ENCODE data around the gene ACSBG1.
"Not testable (repeated sequence)": the region's sequence is repeated elsewhere in the genome, so short reads cannot be mapped to it uniquely, and the experiment has no call there.

The ACSBG1 gene

DNA sequence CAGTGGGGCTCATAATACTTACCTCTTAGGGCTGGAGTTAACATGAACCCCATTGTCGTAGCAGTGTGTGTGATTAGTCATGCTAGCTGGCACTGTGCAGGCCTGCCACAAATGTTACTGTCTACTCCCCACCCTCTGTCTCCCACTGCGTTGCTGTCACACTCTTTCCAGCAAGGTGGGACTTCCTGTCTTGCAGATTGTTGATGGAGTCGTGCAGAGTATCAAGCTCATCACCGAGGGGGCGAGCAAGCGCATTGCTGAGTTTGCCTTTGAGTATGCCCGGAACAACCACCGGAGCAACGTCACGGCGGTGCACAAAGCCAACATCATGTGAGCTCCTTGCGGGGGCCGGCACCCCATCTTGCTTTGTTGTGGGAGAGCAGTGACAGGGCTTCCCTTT lies 72.3 kb downstream of the ACSBG1 start:
- no peak for DNase-seq

DNA sequence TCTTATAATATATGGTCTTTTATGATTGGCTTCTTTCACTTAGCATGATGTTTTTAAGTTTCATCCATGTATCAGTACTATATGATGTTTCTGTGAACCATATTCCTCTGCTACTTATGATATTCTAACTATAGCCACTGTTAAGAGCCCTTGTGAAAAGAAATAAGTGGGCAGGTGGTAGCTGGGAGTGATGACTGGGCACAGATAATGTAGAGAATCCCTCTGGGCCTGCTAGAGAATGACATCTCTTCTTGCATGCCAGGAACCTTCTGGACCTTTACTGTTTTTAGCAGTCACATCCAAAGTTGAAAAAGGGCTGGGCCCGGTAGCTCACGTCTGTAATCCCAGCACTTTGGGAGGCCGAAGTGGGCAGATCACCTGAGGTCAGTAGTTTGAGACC lies 75.0 kb downstream of the ACSBG1 start:
- no peak for DNase-seq

- no peak for DNase-seq
Observed at GRCh38 chr15:78157203-78157602, 77.2 kb downstream of the ACSBG1 start.

DNA sequence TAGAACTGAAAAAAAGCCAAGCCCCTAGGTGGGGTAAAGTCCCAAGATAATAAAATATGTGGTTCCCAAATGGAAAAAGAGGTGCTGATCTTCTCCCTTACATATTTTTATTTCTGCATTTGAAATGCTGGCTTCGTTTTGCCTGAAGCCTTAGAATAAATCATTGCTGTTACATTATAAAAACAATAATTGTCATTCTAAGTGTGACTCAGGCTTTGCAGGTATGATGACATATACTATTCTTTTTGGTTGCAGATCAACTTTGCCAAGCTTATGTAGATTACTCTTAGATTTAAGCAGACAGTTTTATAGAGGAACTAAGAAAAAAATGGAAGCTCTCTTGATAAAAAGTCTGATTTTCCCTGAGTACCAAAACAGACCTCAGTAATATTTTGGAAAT lies 77.7 kb downstream of the ACSBG1 start:
- no peak for DNase-seq

DNA sequence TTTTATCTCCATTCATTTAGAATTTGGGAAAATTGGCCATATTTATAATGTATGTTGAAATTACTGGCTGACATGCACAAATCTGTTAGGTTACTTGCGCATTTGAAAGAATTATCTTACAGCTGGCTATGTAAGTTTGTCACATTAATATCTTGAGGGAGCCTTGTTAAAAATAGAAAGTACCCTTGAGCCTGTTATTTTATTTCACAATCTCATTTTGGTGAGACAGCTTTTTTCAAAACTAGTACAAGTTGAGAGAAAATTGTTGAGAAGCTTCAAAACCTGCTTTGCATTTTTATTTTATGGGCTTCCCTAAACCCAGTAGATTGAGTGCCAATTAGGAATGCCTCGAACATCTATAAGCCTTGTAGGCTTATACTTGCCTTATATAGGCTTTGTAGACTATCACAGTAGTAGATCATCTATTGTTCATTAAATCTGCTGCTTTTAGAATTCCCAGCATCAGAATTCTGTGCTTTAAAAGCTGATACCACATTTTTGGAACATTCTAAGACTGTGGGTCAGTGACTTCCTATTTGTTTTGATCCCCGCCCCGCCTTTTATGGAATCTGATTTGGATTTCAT lies 78.9 kb downstream of the ACSBG1 start:
- no peak for DNase-seq

- no peak for DNase-seq
Observed at GRCh38 chr15:78154955-78155354, 79.4 kb downstream of the ACSBG1 start.

GRCh38 chr15:78151075-78151474 lies 83.3 kb downstream of the ACSBG1 start:
- not testable (repeated sequence) for DNase-seq

DNA sequence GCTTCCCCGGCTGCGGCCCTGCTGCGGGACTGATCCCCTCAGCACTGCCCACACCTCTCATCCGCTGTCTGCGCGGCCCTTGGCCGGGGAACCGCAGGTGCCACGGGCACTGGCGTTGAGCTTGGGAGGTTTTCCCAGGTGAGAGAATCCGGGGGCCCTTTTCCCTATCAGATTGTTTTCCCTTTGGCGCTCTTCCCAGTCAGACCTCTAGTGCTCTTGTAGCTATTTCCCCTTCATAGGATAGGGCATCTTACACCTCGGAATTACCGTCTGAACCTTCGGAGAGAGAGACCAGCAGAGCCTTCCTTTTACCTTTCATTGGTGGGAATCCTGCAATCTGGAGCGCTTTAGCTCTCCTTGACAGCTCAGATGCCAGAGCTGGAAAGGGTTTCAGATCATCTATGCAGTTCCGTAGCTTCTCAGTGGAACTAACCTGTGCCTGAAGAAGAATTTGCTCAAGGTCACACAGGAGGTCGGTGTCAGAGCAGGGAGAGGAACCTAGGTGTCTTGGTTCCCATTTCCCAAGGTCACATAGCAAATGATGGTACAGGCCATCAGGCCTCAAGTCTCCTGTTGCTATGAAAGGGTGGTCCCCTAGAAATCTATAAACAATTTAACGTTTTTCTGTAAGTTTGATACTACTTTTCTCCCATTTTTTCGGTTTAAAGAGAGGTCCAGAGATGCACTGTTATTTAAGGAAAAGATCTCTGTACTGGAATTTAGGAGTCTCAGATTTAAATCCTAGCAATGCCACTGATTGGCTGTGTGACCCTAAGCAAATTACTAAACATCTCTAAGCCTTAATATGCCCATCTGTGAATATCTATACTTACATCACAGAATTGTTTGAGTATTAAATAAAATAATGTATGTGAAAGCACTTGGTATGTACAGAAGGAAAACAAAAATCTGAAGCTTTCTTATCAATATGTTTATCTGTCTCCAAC lies 84.3 kb downstream of the ACSBG1 start:
- DNase-seq, result no peak

DNA sequence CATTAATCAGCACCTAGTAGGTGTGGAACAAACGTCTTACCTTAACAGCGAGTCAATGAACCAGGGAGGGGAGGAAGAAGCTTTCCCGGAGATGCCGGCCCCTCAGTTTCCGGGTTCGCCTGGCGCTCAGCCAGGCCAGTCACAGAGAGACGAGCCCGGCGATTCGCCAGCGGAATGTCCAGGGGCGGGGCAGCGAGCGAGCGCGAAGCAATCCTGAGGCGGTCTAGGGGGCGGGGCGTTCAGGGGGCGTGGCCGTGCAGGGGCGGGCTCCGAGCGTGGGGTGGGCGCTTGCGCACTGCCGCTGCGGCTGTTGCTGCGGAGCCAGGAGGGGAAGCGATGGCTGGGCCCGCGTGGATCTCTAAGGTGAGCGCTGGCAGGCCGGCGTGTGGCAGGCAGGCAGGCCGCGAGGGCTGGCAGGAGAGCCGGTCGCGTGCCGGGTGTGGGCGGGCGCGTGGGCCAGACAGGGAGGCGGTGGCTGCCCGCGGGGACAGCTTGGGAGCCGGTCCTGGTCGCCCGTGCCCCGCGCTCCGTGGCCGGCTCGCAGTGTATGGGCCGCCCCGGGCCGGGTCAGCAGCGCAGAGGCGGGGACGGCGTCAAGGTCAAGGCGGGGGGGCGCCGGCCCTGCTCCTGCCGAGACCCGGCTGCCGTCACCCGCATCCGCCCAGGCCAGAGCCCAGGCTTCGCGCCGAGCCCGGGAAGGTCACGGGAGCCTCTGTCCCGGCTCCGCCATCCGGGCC lies 85.1 kb downstream of the ACSBG1 start, which contains the start of gene IDH3A:
Gene IDH3A, plus strand, starts transcription at position 295 of the 737 bp plus-strand sequence. Its CDS starts 42 bp downstream, at position 337.
- DNase-seq, result peak; percentile 67

DNA sequence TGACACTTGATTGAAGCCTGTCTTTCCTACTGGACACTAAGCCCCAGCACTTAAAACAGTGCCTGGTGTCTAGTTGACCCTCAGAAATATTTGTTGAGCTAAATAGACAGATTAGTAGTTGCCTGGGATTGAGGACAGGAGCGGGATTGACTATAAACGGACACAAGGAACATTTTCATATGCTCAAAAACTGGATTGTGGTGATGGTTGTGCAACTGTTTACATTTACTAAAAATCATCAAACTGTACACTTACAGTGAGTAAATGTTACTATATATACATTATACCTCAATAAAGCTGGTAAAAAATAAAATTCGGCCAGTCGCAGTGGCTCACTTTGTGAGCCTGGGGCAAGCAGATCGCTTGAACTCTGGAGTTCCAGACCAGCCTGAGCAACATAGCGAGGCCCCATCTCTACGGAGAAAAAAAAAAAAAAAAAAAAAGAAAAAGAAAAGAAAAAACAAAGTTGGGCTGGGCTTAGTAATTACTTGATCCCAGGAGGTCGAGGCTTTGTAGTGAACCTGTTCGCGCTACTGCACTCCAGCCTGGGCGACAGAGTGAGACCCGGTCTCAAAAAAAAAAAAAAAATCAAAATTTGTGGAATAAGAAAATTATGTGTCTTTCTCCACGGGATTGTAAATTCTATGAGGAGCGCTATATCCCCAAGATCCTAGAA lies 85.8 kb downstream of the ACSBG1 start:
- DNase-seq, result no peak

- no peak for DNase-seq
Observed at GRCh38 chr15:78147566-78147965, 86.8 kb downstream of the ACSBG1 start.

DNA sequence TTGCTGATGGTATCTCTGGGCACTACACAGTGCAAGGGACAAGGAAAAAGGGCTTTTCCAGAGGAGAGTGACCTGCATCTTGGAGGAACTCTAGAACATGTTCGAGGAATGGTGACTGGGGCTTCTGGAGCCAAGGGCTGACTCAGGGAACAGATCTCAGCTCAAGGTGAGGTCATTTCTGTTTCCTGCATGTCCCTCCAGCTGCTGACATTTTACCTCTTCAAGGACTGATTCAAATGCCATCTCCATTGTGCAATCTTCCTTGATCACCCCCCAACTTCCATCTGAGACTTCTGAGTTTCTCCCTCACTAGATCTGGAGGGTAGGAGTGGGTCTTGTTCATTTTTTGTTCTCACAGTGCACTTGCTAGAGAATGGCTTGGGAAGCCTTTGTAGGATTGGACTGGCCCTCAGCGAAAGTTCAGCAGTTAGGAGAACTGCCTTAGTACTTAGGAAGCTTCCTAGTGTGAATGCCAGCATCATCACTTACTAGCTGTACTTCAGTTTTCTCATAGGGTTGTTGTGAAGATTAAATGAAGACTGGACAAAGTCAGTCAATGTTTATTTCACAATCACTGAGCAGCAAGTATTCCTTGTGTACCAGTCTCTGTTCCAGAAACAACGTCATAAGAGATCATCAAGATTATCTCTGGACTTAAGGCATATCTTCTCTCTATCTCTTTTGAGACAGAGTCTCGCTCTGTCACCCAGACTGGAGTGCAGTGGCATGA lies 87.8 kb downstream of the ACSBG1 start:
- no peak for DNase-seq

DNA sequence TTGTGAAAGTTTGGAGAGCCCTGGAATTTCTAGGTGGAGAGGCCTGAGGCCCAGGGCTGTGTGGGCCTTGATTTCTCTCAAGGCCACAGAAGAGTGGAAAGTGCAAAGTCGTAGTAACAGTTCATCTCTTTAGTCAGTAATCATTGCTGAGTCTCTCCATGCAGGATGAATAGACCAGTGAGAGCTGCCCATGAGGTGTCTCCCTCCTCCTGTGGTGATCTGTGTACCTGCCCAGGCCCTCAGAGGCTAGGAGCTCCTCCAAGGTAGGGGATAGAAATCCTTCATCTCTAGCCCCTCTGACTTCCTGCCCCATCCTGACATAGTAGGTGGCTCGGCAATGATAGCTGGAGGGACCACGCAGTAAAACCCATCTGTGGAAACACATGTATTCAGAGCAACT lies 92.0 kb downstream of the ACSBG1 start:
- DNase-seq, result no peak

- no peak for DNase-seq
Observed at GRCh38 chr15:78140292-78140691, 94.1 kb downstream of the ACSBG1 start.

- no peak for DNase-seq
Observed at GRCh38 chr15:78139578-78139977, 94.8 kb downstream of the ACSBG1 start.

DNA sequence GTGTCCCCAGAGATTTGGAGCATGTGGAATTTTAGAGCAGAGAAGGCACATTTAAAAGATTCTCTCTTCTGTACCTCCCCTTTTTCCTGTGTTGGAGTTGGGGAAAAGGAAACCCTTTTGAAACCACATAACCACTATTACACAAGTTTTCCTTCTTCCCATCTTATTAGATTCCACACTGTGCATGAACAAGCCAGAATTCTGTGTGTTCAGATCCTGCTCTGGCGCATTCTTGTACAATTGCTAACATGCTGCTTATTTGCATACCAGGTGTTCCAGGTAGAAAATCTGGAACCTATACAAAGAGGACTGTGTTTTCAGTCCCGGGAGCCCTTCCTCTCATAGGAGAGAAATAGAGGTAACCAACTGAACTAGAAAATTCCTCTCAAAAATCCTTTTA lies 100.6 kb downstream of the ACSBG1 start:
- no peak for DNase-seq

DNA sequence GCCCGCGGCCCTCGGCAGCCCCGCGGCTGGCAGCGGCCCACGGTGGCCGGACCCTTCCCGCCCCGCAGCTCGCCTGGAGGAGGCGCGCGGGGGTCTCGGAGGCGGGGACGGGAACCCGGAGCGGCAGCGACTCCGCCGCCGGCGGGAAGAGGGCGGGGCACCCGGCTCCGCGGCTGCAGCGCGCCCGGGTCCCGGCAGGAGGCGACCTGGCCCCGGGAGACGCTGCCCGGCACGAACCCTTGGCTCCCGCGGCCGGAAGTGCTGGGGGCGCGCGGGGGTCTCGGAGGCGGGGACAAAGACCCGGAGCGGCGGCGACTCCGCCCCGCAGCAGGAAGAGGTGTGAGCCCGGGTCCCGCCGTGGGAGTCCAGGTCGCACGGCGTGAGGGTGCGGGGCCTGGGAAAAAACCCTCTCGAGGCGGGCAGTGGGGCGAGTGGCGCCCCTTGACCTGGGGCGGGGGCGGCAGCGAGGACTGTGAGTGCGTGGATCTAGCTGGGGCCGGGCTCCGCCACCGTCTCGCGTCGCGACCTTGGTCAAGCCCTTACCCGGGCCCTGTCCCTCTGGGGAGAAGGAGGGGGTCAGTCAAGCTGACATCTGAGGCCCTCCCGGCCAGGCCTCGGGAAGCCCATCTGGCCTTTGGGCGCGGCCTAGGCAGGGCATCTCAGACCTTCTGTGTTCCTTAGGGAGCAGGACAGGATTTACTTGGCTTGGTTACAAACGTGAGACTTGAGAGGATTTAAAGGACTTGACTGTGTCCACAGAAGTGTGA lies 102.9 kb downstream of the ACSBG1 start, which contains the start of gene CIB2:
Gene CIB2, minus strand, starts transcription at position 151 of the 767 bp plus-strand sequence. CDS start 230 bp downstream, outside the sequence.
- peak; percentile 37 for DNase-seq

DNA sequence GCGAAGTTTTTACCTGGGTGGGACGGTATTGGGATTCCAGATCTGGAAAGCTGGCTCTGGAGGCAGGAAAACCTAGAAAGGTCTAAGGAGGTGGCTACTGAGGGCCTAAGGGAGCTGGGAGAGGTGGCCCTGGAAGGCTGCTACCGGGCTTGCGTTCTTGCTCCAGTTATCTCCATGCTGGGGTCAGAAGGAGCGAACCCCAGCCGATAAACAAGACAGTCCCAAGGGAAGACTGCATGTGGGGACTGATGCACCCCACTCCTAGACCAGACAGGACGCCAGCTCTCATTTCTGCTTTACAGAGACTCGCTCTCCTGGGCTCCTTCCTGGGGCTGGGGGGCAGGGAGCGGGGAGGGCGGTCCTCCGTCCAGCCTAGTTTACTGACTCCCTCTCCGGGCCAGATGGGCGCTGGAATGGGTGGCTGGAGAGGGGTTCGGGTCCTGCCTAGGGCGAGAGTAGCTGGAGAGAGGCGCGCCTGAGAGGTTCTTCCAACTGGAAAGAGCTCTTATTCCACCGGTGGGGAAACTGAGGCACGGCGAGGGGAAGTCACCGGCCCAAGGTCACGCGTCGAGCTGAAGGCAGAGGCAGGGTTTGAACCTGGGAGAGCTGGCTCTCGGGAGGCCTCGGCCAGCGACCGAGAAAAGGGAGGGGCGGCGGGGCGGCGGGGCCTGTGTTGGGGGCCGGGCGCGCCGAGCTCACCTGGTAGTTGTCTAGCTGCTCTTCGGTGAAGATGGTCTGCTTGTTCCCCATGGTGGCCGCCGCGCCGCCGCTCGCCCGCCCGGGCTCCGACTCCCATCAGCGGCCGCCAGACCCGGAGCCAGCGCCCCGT lies 103.7 kb downstream of the ACSBG1 start:
- no peak for DNase-seq

DNA sequence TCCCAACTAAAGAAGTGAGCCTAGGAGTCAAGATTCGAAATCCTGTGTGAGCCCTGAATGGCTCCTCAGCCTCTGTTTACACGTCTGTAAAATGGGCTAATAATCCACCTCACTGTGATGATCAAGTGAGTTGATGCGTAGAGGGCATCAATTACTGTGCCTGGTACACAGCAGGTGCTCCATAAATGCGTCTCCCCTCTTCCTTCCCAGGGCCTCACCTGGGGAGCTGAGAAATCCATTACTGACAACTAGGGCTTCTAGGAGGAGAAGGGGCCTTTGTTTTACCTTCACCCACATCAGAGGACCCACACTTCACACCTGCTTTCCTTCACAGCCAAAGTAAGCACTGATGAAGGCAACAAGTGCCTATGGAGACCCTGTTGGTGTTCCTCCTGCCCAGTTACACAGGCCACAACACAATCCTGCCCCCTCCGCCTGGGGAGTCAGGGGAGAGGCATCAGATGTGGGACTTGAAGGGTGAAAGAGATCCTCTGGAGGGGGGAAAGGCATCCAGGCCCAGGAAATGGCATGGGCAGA lies 104.5 kb downstream of the ACSBG1 start:
- no peak for DNase-seq
